Fibroblast of mammary gland (primary cell): ENCODE measurements around the gene RPL37A.

Source experiments
- DNase-seq: peaks from one replicate; pipeline ENCODE4 v3.0.0-alpha.2; 2010; ENCODE audit warnings: low read depth
- H3K4me3 ChIP-seq: 2 replicates; pipeline ENCODE4 v1.5.1; 2011; ENCODE audit warnings: low read depth, mild to moderate bottlenecking, low read length, moderate library complexity; ENCODE audit not compliant: control insufficient read depth
- CTCF ChIP-seq: conservative IDR thresholded peaks from 2 replicates; pipeline ENCODE4 v1.5.1; 2011; ENCODE audit warnings: low read depth, low read length, inconsistent platforms; ENCODE audit not compliant: control insufficient read depth, insufficient read depth

The RPL37A gene

GRCh38 chr2:216503159-216503629, 4.5 kb downstream of the RPL37A start:
- no peak overlapping the region for H3K4me3 ChIP-seq
- DNase-seq = no peak
- TF ChIP-seq CTCF = no peak

- no peak for DNase-seq
- no peak for TF ChIP-seq CTCF
- H3K4me3 ChIP-seq = no peak overlapping the region
These were observed 5.2 kb downstream of the RPL37A start for GRCh38 chr2:216503697-216504375.

- no peak for TF ChIP-seq CTCF
- no peak for DNase-seq
- H3K4me3 ChIP-seq = no peak overlapping the region
These were observed 5.7 kb downstream of the RPL37A start for GRCh38 chr2:216504376-216504762.

GRCh38 chr2:216505133-216506106, 6.8 kb downstream of the RPL37A start:
- TF ChIP-seq CTCF = no peak
- DNase-seq = no peak
- H3K4me3 ChIP-seq = no peak overlapping the region

GRCh38 chr2:216507220-216508160, 8.8 kb downstream of the RPL37A start:
- TF ChIP-seq CTCF = no peak
- no peak for DNase-seq
- no peak overlapping the region for H3K4me3 ChIP-seq

- DNase-seq = no peak
- TF ChIP-seq CTCF = no peak
These were observed 9.6 kb downstream of the RPL37A start for GRCh38 chr2:216508229-216508628.

More at GRCh38 chr2:216508229-216508628, 9.6 kb downstream of the RPL37A start:
- no peak overlapping the region for H3K4me3 ChIP-seq
